Ascending aorta (tissue), 2 donors: ENCODE data around the gene PLA2G6. TPM values are rescaled to one million over a fixed set of nuclear protein-coding genes. Genes with fewer than 3 reads are reported as not detected.
A peak's percentile ranks its signal among the peaks of the same experiment; 100 is the strongest.

Experiments
- DNase-seq, 2 donors: peaks; one replicate each; pipeline ENCODE4 v3.0.0-alpha.2; 2019; ENCODE audit warnings: low spot score in 2 of 2
- H3K27ac ChIP-seq, 2 donors: fragments of 200-600 bp; sonication (generic); one replicate each; pipeline ENCODE4 v1.5.1; 2016 to 2017; ENCODE audit warnings: mild to moderate bottlenecking in 1 of 2
- H3K27me3 ChIP-seq: fragments of 200-600 bp; sonication (generic); one replicate; pipeline ENCODE4 v1.5.1; 2017
- H3K36me3 ChIP-seq, 2 donors: fragments of 200-600 bp; sonication (generic); one replicate each; pipeline ENCODE4 v1.5.1; 2016
- H3K4me1 ChIP-seq, 2 donors: fragments of 200-600 bp; sonication (generic); one replicate each; pipeline ENCODE4 v1.5.1; 2016 to 2017; ENCODE audit warnings: mild to moderate bottlenecking in 1 of 2
- H3K4me3 ChIP-seq, 2 donors: fragments of 200-600 bp; sonication (generic); one replicate each; pipeline ENCODE4 v1.5.1; 2016 to 2017; ENCODE audit warnings: mild to moderate bottlenecking in 1 of 2
- H3K9me3 ChIP-seq, 2 donors: fragments of 200-600 bp; sonication (generic); one replicate each; pipeline ENCODE4 v1.5.1; 2016
- intact Hi-C: fragments of 100-400 bp; cut with DNase I; formaldehyde crosslinking; loops from one replicate; pipeline ENCODE4 v1.15.1; 2023
- total RNA-seq: library from RNA; depleted of rRNA; stranded (reverse); fragments of >200 nt; gene quantifications from one replicate; pipeline ENCODE4 v1.1.0, GENCODE V29; 2016
- TF ChIP-seq, protein P1 (sequence below), 3 experiments: fragments of 200-600 bp in 2 of 3; fragments of 450-650 bp in 1 of 3; sonication (generic) in 2 of 3; IDR thresholded peaks; one replicate each; pipeline ENCODE4 v1.5.1; 2016 to 2019; ENCODE audit warnings: antibody characterized with exemption in 3 of 3, mild to moderate bottlenecking in 1 of 3, moderate library complexity in 1 of 3

PLA2G6 gene, protein sequence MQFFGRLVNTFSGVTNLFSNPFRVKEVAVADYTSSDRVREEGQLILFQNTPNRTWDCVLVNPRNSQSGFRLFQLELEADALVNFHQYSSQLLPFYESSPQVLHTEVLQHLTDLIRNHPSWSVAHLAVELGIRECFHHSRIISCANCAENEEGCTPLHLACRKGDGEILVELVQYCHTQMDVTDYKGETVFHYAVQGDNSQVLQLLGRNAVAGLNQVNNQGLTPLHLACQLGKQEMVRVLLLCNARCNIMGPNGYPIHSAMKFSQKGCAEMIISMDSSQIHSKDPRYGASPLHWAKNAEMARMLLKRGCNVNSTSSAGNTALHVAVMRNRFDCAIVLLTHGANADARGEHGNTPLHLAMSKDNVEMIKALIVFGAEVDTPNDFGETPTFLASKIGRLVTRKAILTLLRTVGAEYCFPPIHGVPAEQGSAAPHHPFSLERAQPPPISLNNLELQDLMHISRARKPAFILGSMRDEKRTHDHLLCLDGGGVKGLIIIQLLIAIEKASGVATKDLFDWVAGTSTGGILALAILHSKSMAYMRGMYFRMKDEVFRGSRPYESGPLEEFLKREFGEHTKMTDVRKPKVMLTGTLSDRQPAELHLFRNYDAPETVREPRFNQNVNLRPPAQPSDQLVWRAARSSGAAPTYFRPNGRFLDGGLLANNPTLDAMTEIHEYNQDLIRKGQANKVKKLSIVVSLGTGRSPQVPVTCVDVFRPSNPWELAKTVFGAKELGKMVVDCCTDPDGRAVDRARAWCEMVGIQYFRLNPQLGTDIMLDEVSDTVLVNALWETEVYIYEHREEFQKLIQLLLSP
- total RNA-seq: 79.5 TPM

DNA sequence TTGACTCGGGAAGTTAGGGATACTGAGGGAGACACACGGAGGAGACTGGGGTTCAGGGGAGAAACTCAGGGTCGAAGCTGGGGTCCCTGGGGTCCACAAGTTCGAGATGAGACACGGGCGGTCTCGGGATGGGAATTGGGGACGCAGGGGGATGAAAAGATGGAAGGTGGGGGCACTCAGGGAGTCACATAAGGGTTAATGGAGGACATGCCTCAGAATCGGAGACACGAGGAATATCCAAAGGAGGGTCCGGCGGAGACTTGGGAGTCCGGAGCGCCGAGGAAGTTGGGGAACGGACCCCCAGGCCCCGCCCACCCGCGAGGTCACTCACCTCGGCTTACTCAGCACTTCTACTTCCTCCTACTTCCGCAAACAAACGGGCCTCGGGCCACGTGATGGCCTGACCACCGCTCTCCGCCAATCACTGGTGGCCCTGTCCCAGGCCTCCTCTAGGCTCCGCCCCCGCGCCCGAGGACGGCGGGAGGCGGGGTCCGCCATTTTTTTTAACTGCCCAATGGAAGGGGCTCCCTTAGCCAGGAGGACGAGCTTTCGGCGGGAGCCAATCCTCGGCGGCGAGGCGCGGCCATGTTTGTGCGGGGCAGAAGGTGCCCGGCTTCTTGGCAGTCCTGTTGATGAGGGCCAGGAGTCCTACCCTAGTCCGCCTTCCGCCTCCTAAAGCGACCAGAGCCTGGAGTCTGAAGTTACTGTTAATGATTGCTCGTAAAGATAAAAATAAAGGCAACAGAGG lies at the start of gene PLA2G6:
PLA2G6 (minus strand) TSS at position 378 of the 748 bp plus-strand sequence. CDS start 12,404 bp downstream, outside the sequence.
- peak; percentile 97 to 99 for DNase-seq
- H3K4me3 ChIP-seq: peak within 1 kb of the TSS; percentile 56 to 67
- H3K4me1 ChIP-seq: peaks cover 7 to 18% of the 10 kb centered on the region in 2 donors
- H3K9me3 ChIP-seq: no peaks in the 10 kb centered on the region
- intact Hi-C loops: loop anchor here (1.0 to 5.0 kb wide), 3 partner anchors 20 to 69 kb away; partner anchors contain the start of genes BAIAP2L2 and MAFF
- no peaks in the 10 kb centered on the region for H3K27me3 ChIP-seq
- H3K36me3 ChIP-seq: no peaks in the 10 kb centered on the region
- TF ChIP-seq, protein P1, sequence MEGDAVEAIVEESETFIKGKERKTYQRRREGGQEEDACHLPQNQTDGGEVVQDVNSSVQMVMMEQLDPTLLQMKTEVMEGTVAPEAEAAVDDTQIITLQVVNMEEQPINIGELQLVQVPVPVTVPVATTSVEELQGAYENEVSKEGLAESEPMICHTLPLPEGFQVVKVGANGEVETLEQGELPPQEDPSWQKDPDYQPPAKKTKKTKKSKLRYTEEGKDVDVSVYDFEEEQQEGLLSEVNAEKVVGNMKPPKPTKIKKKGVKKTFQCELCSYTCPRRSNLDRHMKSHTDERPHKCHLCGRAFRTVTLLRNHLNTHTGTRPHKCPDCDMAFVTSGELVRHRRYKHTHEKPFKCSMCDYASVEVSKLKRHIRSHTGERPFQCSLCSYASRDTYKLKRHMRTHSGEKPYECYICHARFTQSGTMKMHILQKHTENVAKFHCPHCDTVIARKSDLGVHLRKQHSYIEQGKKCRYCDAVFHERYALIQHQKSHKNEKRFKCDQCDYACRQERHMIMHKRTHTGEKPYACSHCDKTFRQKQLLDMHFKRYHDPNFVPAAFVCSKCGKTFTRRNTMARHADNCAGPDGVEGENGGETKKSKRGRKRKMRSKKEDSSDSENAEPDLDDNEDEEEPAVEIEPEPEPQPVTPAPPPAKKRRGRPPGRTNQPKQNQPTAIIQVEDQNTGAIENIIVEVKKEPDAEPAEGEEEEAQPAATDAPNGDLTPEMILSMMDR (IDR thresholded peaks at IDR 0.05): no peak
- H3K27ac ChIP-seq: peak within 1 kb of the TSS; percentile 81 to 82

DNA sequence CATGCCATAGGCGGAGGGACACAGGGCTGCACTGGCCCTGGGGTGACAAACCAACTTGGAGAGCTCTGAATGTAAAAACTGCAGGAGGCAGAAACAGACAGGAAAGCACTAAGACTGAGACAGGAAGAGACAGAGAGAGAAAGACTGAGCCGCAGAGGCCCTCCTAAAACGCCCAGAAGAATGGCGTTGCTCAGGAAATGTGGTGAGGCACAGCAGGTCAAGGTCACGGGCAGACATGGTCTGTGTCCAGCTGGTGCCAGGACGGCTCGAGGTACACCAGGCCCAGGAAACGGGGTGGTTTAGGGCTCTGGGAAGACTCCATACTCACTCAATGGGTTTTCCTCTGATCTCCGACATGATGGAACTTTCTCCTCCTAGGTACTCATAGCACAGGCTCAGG lies 49.3 kb upstream of the PLA2G6 start:
- Histone ChIP-seq H3K4me1 (peaks cover 3 to 11% of the 10 kb centered on the region in 2 donors), H3K9me3 (no peaks in the 10 kb centered on the region), H3K36me3 (peaks cover 62 to 80% of the 10 kb centered on the region in 2 donors), H3K4me3 (no peak overlapping the region), H3K27me3 (no peaks in the 10 kb centered on the region), H3K27ac (peak overlapping the region; percentile 59 to 69)
- no peak for DNase-seq
- intact Hi-C loops: no loop called here
- TF ChIP-seq, protein P1 (IDR thresholded peaks at IDR 0.05): no peak

DNA sequence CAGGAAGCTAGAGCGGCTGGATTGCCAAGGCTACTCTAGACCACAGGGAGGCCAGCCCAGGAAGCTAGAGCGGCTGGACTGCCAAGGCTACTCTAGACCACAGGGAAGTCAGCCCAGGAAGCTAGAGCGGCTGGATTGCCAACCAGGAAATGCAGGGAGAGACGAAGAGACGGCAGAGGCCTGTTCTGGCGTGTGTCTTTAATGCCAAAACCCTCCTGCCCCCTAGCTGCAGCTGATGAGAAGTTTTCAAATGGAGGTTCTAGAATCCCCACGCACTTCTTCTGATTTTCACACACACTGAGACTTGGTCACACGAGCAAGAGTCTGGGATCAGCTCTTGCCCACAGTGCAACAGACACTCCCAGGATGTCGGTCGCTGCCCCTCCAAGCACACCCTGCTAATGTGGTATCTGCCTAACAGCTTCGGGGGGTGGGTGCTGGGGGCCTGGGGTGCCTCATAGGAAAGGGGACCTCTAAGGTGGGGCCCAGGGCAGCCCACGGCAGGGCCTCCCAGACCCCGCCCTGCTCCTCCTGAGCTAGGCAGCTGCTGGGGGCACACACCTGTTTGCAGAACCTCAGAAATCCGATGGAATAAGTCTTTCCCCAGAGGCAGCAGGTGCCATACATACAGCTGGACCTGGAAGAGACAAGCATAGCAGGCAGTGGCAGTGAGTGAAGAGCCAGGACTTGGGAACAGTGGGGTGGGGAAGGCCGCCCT lies 48.6 kb upstream of the PLA2G6 start:
- TF ChIP-seq, protein P1 (IDR thresholded peaks at IDR 0.05): peak; percentile 8 to 46 (median 43)
- Histone ChIP-seq H3K27me3 (no peaks in the 10 kb centered on the region), H3K36me3 (peaks cover 68 to 80% of the 10 kb centered on the region in 2 donors), H3K4me1 (peaks cover 3 to 11% of the 10 kb centered on the region in 2 donors), H3K4me3 (no peak overlapping the region), H3K9me3 (no peaks in the 10 kb centered on the region), H3K27ac (peak overlapping the region; percentile 59 to 69)
- no peak for DNase-seq
- intact Hi-C loops: no loop called here

DNA sequence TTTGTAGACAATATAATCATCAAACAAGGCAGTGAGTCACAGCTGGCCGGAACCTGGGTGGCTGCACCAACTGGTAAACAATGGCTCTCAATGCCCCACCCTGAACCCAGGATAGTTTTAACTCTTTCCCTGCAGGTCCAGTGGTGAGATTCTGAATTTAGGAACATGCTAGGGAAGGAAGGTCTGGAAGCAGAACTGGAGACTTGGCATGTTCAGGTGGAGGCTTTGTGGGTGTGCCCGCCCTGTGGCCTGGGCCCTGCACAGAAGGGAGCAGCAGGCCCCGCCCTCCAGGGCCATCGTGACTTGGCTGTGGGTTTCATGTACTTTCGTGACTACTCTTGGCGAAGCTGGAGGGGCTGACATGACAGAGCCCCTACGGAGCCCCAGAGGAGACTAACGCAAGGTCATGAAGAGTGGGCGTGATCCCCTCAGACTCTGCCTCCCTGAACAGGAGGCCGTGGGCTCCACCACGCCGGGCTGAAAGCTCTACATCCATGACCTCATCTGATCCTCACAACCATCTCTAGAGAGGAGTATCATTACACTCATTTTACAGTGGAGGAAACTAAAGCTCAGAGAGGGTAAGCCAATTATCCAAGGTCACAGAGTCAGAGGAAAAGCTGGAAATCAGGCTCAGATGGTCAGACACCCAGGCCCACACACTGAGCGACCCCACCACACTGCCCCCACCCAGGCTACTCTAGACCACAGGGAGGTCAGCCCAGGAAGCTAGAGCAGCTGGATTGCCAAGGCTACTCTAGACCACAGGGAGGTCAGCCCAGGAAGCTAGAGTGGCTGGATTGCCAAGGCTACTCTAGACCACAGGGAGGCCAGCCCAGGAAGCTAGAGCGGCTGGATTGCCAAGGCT lies 47.5 kb upstream of the PLA2G6 start:
- intact Hi-C loops: no loop called here
- Histone ChIP-seq H3K36me3 (peaks cover 68 to 80% of the 10 kb centered on the region in 2 donors), H3K4me1 (peaks cover 3 to 11% of the 10 kb centered on the region in 2 donors), H3K27ac (peak overlapping the region; percentile 69 to 76), H3K4me3 (no peak overlapping the region), H3K9me3 (no peaks in the 10 kb centered on the region), H3K27me3 (no peaks in the 10 kb centered on the region)
- DNase-seq: peak in 1 of 2 donors; percentile 81
- TF ChIP-seq, protein P1 (IDR thresholded peaks at IDR 0.05): no peak
